Osteocyte (in vitro differentiated cells): ENCODE data around the gene ZMYND10. TPM values are rescaled to one million over a fixed set of nuclear protein-coding genes. Genes with fewer than 3 reads are reported as not detected.

Experiments
- DNase-seq: peaks from one replicate; pipeline ENCODE4 v3.0.0; 2021; ENCODE audit warnings: mixed read lengths; ENCODE audit not compliant: unreplicated experiment; ENCODE audit errors: extremely low spot score
- H3K27ac Mint-ChIP-seq: one replicate; pipeline ENCODE4 v1.8.0; 2021; ENCODE audit warnings: mild to moderate bottlenecking, mixed read lengths; ENCODE audit not compliant: unreplicated experiment
- H3K27me3 Mint-ChIP-seq: one replicate; pipeline ENCODE4 v1.8.0; 2021; ENCODE audit warnings: mixed read lengths; ENCODE audit not compliant: unreplicated experiment
- H3K36me3 Mint-ChIP-seq: one replicate; pipeline ENCODE4 v1.8.0; 2021; ENCODE audit warnings: mixed read lengths; ENCODE audit not compliant: unreplicated experiment
- H3K4me1 Mint-ChIP-seq: one replicate; pipeline ENCODE4 v1.8.0; 2021; ENCODE audit warnings: mixed read lengths; ENCODE audit not compliant: unreplicated experiment
- H3K4me3 Mint-ChIP-seq: one replicate; pipeline ENCODE4 v1.8.0; 2021; ENCODE audit warnings: mild to moderate bottlenecking, moderate library complexity, mixed read lengths; ENCODE audit not compliant: unreplicated experiment
- H3K9me3 Mint-ChIP-seq: one replicate; pipeline ENCODE4 v1.8.0; 2021; ENCODE audit warnings: mixed read lengths; ENCODE audit not compliant: unreplicated experiment
- CTCF ChIP-seq: fragments of 200-600 bp; sonication (generic); IDR thresholded peaks from 2 replicates; pipeline ENCODE4 v1.5.0; 2021; ENCODE audit warnings: antibody characterized with exemption, mild to moderate bottlenecking, moderate library complexity
- total RNA-seq: library from RNA; stranded (reverse); gene quantifications from 2 replicates; pipeline ENCODE4 v1.2.1, GENCODE V29; 2021

ZMYND10 gene
- total RNA-seq, 1 donor from 2014 or later: 1.6 TPM

GRCh38 chr3:50321336-50322114, 24.0 kb downstream of the ZMYND10 start:
- TF ChIP-seq CTCF: peak; percentile 67
- Mint-ChIP-seq H3K36me3 (peaks cover 3% of the 10 kb centered on the region), H3K27me3 (no peaks in the 10 kb centered on the region), H3K9me3 (no peaks in the 10 kb centered on the region), H3K4me1 (peaks cover 32% of the 10 kb centered on the region), H3K4me3 (peak overlapping the region; percentile 82), H3K27ac (peak overlapping the region; percentile 99)
- peak; percentile 95 for DNase-seq

- no peak for TF ChIP-seq CTCF
- DNase-seq: peak; percentile 91
- peaks cover 32% of the 10 kb centered on the region for H3K4me1 Mint-ChIP-seq
- H3K36me3 Mint-ChIP-seq: peaks cover 7% of the 10 kb centered on the region
- H3K27me3 Mint-ChIP-seq: no peaks in the 10 kb centered on the region
- no peaks in the 10 kb centered on the region for H3K9me3 Mint-ChIP-seq
- H3K4me3 Mint-ChIP-seq: peak overlapping the region; percentile 84
- peak overlapping the region; percentile 60 for H3K27ac Mint-ChIP-seq
Observed at GRCh38 chr3:50320853-50321335, 24.6 kb downstream of the ZMYND10 start.

- no peak for TF ChIP-seq CTCF
- H3K36me3 Mint-ChIP-seq: peaks cover 7% of the 10 kb centered on the region
- H3K27ac Mint-ChIP-seq: peak overlapping the region; percentile 60
- H3K27me3 Mint-ChIP-seq: no peaks in the 10 kb centered on the region
- peak overlapping the region; percentile 84 for H3K4me3 Mint-ChIP-seq
- DNase-seq: no peak
- peaks cover 33% of the 10 kb centered on the region for H3K4me1 Mint-ChIP-seq
- no peaks in the 10 kb centered on the region for H3K9me3 Mint-ChIP-seq
Observed at GRCh38 chr3:50319894-50320625, 25.5 kb downstream of the ZMYND10 start.

- peak overlapping the region; percentile 27 for H3K27ac Mint-ChIP-seq
Observed at GRCh38 chr3:50319181-50319893, 26.2 kb downstream of the ZMYND10 start.

More at GRCh38 chr3:50319181-50319893, 26.2 kb downstream of the ZMYND10 start:
- no peak for TF ChIP-seq CTCF
- H3K4me3 Mint-ChIP-seq: peak overlapping the region; percentile 14
- H3K4me1 Mint-ChIP-seq: peaks cover 28% of the 10 kb centered on the region
- no peaks in the 10 kb centered on the region for H3K9me3 Mint-ChIP-seq
- H3K36me3 Mint-ChIP-seq: peaks cover 7% of the 10 kb centered on the region
- no peaks in the 10 kb centered on the region for H3K27me3 Mint-ChIP-seq
- no peak for DNase-seq
